ENCODE results near the gene ST6GALNAC4.
A peak's percentile ranks its signal among the peaks of the same experiment; 100 is the strongest.

The ST6GALNAC4 gene

GRCh38 chr9:127945942-127946341 lies 29.1 kb upstream of the ST6GALNAC4 start:
- DNase-seq = no peak

GRCh38 chr9:127945338-127945737 lies 28.5 kb upstream of the ST6GALNAC4 start:
- DNase-seq = no peak

DNA sequence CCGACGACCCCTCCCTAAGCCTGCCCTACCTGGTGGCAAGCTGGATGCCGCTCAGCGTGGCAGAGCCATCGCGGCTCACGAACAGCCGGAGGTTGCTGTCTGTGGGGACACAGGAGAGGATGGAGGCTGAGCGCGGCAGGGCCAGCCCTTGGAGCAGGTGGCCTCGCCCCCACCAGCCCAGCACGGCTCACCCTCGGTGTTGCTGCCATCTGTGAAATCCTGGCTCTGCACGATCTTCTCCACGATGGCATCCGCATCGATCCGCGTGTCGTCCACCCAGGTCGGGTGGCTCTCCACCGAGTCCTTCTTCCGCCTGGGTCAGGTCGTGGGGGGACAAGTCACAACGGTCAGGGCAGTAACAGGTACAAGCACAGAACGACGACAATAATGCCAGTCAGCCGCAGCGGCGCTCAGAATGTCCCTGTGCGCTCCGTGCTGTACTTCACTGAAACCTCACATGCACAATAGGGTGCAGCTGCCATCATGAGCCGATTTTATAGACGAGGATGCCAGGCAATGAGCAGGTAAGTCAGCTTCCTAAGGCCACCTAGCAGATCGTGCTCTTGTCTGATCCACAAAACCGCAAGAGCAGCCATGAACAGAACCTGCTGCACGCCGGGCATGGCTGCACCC lies 27.9 kb upstream of the ST6GALNAC4 start:
- DNase-seq = no peak

- DNase-seq = peak; percentile 86 to 89
Observed at GRCh38 chr9:127943731-127944144, 26.9 kb upstream of the ST6GALNAC4 start.

DNA sequence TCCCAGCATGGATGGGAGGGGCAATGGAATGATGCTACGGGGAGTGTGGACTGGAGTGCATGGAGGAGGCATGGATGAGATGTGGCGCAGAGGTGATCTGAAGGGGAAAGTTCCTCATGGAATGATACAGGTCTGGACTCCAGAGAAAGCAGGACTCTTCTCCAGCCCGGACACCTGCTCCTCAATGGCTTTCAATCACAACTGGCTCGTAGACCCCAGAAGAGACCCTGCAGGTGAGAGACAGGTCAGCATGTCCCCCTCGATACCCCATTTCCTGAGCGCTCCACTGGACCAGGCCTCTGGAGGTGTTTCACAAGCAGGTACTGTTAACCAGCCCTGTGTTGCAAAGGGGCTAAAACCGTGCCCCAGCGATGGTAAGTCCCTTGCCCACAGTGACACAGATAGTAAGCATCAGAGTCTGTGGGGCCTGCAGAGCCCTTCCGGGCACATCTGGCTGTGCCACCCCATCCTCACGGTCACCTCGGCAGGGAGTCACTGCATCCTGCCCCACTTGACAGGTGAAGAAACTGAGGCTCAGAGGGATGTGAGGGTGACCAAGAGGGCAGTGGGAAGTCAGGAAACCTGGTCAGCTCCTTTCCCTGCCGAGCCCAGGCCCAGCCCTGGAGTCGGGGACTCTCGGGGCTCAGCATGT lies 26.3 kb upstream of the ST6GALNAC4 start:
- no peak for DNase-seq

GRCh38 chr9:127942216-127943010 lies 25.6 kb upstream of the ST6GALNAC4 start:
- DNase-seq = peak; percentile 56 to 61

- no peak for DNase-seq
Observed at GRCh38 chr9:127941961-127942215, 25.0 kb upstream of the ST6GALNAC4 start.

DNA sequence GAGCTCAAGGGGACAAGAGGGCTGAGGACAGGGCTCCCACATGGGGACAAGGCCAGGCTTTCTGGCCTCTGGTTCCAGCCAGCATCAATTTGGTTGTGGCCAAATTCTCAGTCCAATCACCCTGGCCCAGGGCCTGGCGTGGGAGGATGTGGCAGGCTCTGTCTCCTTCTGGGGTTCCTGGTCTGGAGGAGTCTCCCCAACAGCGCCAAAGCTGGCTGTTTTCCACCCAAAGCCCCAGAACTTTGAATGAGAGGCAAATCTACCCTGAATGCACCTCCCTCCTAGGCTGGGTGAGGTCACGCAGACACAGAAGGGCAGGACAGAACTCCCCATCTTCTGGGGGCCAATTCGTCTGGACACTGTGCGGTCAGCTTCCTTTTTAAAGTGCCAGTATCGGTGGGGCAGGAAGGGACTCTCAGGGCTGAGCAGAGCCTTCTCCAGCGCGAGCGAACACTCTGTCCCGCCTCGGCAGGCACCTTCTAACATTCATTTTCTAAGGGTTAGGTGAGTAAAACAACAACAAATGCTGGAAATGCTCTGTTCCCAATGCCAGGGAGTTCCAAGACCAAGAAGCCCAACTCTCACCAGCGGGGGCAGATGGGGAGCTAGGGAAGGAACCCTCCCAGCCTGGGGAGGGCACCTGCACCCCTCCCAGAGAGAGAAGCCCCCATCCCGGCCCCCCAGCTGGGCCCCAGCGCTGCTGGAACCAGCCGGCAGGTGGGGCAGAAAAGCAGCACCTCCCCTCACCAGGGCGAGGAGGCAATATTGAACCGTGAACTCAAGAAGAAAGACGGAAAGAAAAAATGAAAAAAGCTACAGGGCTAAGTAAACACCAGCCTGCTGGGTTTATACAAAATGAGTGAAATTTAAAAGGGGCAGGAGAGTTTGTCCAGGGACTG lies 24.5 kb upstream of the ST6GALNAC4 start:
- no peak for DNase-seq

DNA sequence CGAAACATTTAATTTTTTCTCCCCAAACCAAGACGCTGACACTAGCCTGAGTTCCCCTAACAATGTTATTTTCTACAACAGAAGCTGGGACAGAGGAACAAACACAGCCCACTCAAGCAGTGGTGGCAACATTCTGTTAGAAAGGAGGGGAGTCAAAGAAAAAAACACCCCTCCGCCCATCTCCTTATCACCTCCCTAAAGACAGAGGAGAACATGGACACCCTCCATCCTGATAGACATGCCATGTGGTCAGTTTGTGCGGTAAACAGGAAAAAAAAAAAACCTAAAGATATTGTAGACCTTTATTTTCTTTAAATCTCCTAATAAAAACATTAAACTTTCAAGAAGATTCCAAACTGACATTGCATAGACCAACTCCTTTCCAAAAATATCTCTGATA lies 23.8 kb upstream of the ST6GALNAC4 start:
- DNase-seq = no peak

DNA sequence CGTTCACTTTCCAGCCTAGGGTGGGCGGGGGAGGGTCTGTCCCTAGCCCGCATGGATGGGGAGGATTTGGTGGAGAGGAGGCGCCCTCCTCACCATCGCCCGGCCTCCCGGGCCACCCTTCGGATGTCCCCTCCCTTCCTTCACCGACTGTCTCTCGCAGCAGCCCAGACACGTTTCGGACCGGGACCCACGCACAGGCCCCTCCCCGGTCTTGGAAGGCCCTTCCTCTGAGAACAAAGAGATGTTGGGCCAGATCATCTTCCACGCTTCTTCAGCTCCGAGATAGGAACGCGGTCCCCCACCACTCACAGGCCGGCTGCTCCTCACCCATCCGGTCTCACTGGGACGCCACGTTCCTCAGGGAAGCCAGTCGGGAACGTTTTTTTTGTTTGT lies 21.5 kb upstream of the ST6GALNAC4 start:
- no peak for DNase-seq

- peak; percentile 86 to 90 for DNase-seq
Observed at GRCh38 chr9:127937388-127938297, 20.8 kb upstream of the ST6GALNAC4 start, which contains the start of gene DPM2. TSS of gene DPM2 (minus strand) at chr9:127937854. CDS start at chr9:127937820, 34 bp downstream.

DNA sequence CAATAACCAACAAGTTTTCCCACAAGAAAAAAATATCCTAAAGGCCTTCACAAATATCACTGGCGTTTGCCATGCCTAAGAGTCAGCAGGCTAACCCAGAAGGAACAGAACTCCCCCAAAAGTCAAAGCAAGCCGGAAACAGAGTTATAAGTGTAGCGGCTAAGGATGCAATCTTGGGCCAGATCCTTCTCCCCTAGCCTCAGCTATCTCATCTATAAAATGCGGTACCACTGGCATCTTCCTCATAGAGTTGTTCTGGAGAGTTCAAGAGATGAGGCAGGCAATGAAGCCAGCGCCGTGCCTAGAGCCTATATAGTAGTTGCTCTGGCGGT lies 20.2 kb upstream of the ST6GALNAC4 start:
- no peak for DNase-seq

DNA sequence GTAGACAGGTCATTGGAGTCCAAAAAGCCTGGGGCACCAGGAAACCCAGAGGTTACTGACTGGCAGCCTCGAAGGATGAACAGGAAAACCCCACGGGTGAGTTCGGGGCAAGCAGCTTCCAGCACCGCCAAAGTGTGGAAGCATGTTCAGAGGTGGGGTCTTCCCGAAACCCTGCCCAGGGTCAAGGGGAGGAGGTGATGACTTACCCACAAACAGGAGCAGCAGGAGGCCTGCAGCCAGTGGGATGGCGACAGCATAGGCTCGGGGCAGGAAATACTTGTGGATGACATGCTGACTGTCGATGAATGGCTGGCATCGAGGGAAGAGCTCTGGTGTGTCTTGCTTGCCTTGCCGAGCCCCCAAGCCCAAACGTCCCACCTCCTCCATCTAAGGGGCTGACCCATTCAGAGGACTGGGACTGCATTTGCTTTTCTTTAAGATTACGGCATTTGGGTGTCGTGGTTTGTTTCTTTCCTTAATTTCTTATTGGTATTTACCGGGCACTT lies 19.6 kb upstream of the ST6GALNAC4 start:
- no peak for DNase-seq

DNA sequence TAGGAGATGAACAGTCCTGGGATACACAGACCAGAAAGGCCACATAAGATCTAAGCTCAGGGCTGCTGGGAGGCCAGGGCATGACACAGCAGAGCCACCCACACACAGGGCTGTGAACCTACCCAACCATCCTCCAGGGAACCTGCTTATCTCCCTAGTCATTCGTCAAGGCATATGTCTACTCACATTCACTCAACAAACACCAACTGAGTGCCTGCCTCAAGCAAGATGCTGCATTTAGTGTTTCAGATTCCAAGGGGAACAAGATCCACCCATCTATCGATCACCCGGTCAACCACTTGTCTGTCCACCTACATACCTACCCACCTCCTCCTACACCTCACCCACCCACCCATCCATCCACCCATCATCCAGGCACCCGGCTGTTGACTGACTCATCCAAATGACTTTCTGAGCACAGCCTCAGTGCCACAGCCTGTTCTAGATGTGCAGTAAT lies 19.0 kb upstream of the ST6GALNAC4 start:
- no peak for DNase-seq

- no peak for DNase-seq
Observed at GRCh38 chr9:127934986-127935385, 18.1 kb upstream of the ST6GALNAC4 start.

GRCh38 chr9:127934248-127934647 lies 17.4 kb upstream of the ST6GALNAC4 start:
- DNase-seq = no peak

- DNase-seq = no peak
Observed at GRCh38 chr9:127931092-127931881, 14.4 kb upstream of the ST6GALNAC4 start.

- peak; percentile 77 to 81 for DNase-seq
Observed at GRCh38 chr9:127930231-127931091, 13.6 kb upstream of the ST6GALNAC4 start, which contains the start of gene PIP5KL1. TSS of gene PIP5KL1 (minus strand) at chr9:127930777. CDS start at chr9:127930752, 25 bp downstream.

GRCh38 chr9:127929625-127929979 lies 12.8 kb upstream of the ST6GALNAC4 start:
- no peak for DNase-seq

Data from stimulated activated CD4-positive, alpha-beta T cell treated with anti-CD3 and anti-CD28 coated beads, Interleukin-2, amount 100 ng/mL, for 24 hours (primary cell).